ENCODE data around the gene SRPK1.

DNA sequence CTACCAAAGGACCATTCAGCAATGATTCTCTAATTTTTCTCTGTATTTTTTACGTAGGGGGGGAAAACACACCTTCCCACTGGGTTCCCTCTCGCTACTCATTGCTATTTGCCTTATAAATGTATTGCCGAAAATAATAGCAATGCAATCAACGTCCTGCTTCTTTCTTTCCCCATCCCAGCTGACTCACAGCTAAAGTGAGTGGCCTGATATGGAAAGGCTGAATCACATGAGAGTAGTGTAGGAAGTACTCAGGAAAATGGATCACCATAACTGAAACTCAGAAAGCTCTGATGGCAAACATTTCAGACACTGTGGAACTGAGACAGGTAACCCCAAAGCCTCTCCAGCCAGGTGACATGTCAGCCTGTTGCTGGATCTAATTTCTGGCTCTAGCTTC is 49.3 kb upstream of the SRPK1 start:
- TF ChIP-seq, protein P1, sequence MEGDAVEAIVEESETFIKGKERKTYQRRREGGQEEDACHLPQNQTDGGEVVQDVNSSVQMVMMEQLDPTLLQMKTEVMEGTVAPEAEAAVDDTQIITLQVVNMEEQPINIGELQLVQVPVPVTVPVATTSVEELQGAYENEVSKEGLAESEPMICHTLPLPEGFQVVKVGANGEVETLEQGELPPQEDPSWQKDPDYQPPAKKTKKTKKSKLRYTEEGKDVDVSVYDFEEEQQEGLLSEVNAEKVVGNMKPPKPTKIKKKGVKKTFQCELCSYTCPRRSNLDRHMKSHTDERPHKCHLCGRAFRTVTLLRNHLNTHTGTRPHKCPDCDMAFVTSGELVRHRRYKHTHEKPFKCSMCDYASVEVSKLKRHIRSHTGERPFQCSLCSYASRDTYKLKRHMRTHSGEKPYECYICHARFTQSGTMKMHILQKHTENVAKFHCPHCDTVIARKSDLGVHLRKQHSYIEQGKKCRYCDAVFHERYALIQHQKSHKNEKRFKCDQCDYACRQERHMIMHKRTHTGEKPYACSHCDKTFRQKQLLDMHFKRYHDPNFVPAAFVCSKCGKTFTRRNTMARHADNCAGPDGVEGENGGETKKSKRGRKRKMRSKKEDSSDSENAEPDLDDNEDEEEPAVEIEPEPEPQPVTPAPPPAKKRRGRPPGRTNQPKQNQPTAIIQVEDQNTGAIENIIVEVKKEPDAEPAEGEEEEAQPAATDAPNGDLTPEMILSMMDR (IDR thresholded peaks at IDR 0.05), result no peak
- TF ChIP-seq POLR2AphosphoS5 (IDR thresholded peaks at IDR 0.05), result no peak
- TF ChIP-seq POLR2A (IDR thresholded peaks at IDR 0.05), result no peak
- TF ChIP-seq EP300 (IDR thresholded peaks at IDR 0.05), result no peak

Data from sigmoid colon (tissue), 4 donors.